SW480 (cell line): Measurements from ENCODE around the gene STK16.

Experiments
- DNase-seq: peaks from one replicate; pipeline ENCODE4 v3.0.0-alpha.2; 2016; ENCODE audit warnings: low spot score

STK16 gene

GRCh38 chr2:219214141-219214540, 31.1 kb upstream of the STK16 start:
- no peak for DNase-seq

- no peak for DNase-seq
These were observed 30.5 kb upstream of the STK16 start for GRCh38 chr2:219214786-219215185.

- no peak for DNase-seq
These were observed 29.3 kb upstream of the STK16 start for GRCh38 chr2:219215871-219216534.

GRCh38 chr2:219216535-219216915, 28.8 kb upstream of the STK16 start:
- DNase-seq, result no peak

- DNase-seq, result peak; percentile 72
These were observed 27.0 kb upstream of the STK16 start for GRCh38 chr2:219218217-219218731.

- peak; percentile 91 for DNase-seq
These were observed 26.3 kb upstream of the STK16 start, which contains the start of gene ABCB6 for GRCh38 chr2:219218732-219219701. Gene ABCB6, minus strand, starts transcription at chr2:219218958. Its CDS starts 285 bp downstream, at chr2:219218673.

GRCh38 chr2:219219784-219220532, 25.3 kb upstream of the STK16 start:
- DNase-seq, result no peak

GRCh38 chr2:219220652-219221402, 24.5 kb upstream of the STK16 start:
- no peak for DNase-seq

- no peak for DNase-seq
These were observed 23.2 kb upstream of the STK16 start for GRCh38 chr2:219221957-219222518.

- DNase-seq, result no peak
These were observed 21.3 kb upstream of the STK16 start for GRCh38 chr2:219223831-219224610.

GRCh38 chr2:219225350-219225749, 19.9 kb upstream of the STK16 start:
- DNase-seq, result no peak

- no peak for DNase-seq
These were observed 17.0 kb upstream of the STK16 start for GRCh38 chr2:219228041-219228910.

- no peak for DNase-seq
These were observed 16.4 kb upstream of the STK16 start for GRCh38 chr2:219228911-219229304.

- peak; percentile 99 for DNase-seq
These were observed 15.8 kb upstream of the STK16 start, which contains the start of the genes ANKZF1 and ATG9A for GRCh38 chr2:219229305-219230058. Gene ANKZF1, plus strand, starts transcription at chr2:219229806. Its CDS starts 452 bp downstream, at chr2:219230258. Gene ATG9A, minus strand, starts transcription at chr2:219229636. Its CDS starts 1,612 bp downstream, at chr2:219228024.

- DNase-seq, result peak; percentile 65
These were observed 15.2 kb upstream of the STK16 start for GRCh38 chr2:219230059-219230540.

- no peak for DNase-seq
These were observed 10.9 kb upstream of the STK16 start for GRCh38 chr2:219234331-219234730.

- no peak for DNase-seq
These were observed 2.0 kb upstream of the STK16 start for GRCh38 chr2:219243291-219243761.

- no peak for DNase-seq
These were observed 511 bp upstream of the STK16 start for GRCh38 chr2:219244789-219245147.
